DND-41 (cell line): ENCODE measurements around the gene EPS8L2.
A peak's percentile ranks its signal among the peaks of the same experiment; 100 is the strongest.

ENCODE experiments used
- ATAC-seq: fragments of 200-7000 bp; cut with Tn5 transposase; 3 replicates; pipeline ENCODE4 v1.9.1; 2021; ENCODE audit warnings: low read depth; ENCODE audit not compliant: insufficient read depth
- DNase-seq: peaks from one replicate; pipeline ENCODE4 v3.0.0-alpha.2; 2020
- H2AFZ ChIP-seq: 2 replicates; pipeline ENCODE4 v1.6.0; 2012; ENCODE audit warnings: low read depth, low read length
- H3K27ac ChIP-seq: 2 replicates; pipeline ENCODE4 v1.5.1; 2012; ENCODE audit warnings: low read length, inconsistent platforms
- H3K27me3 ChIP-seq: fragments of 200-600 bp; sonication (generic); 2 replicates; pipeline ENCODE4 v1.6.0; 2012; ENCODE audit warnings: low read length, mild to moderate bottlenecking, inconsistent platforms; ENCODE audit not compliant: insufficient read depth, poor library complexity
- H3K36me3 ChIP-seq: 2 replicates; pipeline ENCODE4 v1.5.1; 2012; ENCODE audit warnings: low read length, inconsistent platforms; ENCODE audit not compliant: insufficient read depth
- H3K4me1 ChIP-seq: 2 replicates; pipeline ENCODE4 v1.5.1; 2012; ENCODE audit warnings: mild to moderate bottlenecking, low read length; ENCODE audit not compliant: insufficient read depth
- H3K4me2 ChIP-seq: 2 replicates; pipeline ENCODE4 v1.6.0; 2012; ENCODE audit warnings: mild to moderate bottlenecking, moderate library complexity, low read length, inconsistent platforms; ENCODE audit not compliant: insufficient read depth
- H3K4me3 ChIP-seq, 2 experiments: fragments of 200-600 bp in 1 of 2; shearing (Covaris generic) in 1 of 2; 2 replicates each; pipeline ENCODE4 v1.5.1; 2012 to 2016; ENCODE audit warnings: inconsistent platforms in 2 of 2, low read length in 2 of 2, mild to moderate bottlenecking in 2 of 2, low read depth in 1 of 2, moderate library complexity in 1 of 2
- H3K79me2 ChIP-seq: 2 replicates; pipeline ENCODE4 v1.6.0; 2012; ENCODE audit warnings: low read length, inconsistent platforms; ENCODE audit not compliant: insufficient read depth
- H3K9ac ChIP-seq: 2 replicates; pipeline ENCODE4 v1.6.0; 2012; ENCODE audit warnings: low read depth, mild to moderate bottlenecking, inconsistent platforms, low read length, moderate library complexity
- H3K9me3 ChIP-seq: 2 replicates; pipeline ENCODE4 v1.5.1; 2012; ENCODE audit warnings: low read length, moderate library complexity, mild to moderate bottlenecking, inconsistent platforms; ENCODE audit not compliant: insufficient read depth, severe bottlenecking
- H4K20me1 ChIP-seq: 2 replicates; pipeline ENCODE4 v1.6.0; 2012; ENCODE audit warnings: low read length; ENCODE audit not compliant: insufficient read depth
- EZH2 ChIP-seq: IDR thresholded peaks from 3 replicates; pipeline ENCODE4 v1.6.1; 2012; ENCODE audit warnings: borderline replicate concordance, low read depth, mild to moderate bottlenecking, moderate library complexity, low read length, inconsistent platforms; ENCODE audit not compliant: severe bottlenecking
- TF ChIP-seq, protein P1 (sequence below): IDR thresholded peaks from 2 replicates; pipeline ENCODE4 v1.5.1; 2012; ENCODE audit warnings: borderline replicate concordance, low read length, moderate library complexity, mild to moderate bottlenecking; ENCODE audit not compliant: poor library complexity, severe bottlenecking; ENCODE audit errors: extremely low read depth

The EPS8L2 gene

DNA sequence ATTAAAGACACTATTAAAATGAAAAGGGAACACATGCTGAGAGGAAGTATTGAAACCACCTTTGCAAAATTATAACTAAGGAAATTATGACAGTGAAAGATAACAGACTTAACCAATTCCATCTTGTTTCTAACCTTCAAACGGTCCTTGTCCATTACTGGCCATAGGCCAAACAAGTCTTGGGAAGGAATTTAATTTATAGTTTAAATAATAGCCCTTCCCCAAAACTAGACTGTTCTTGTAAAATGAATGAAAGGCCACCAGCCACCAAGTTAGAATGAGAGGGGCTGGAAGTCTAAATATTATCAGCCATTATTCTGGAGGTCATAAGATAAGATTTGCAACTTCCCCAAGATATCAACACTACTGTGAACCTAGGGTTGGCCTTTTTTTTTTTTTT is 39.4 kb downstream of the EPS8L2 start:
- ATAC-seq: no peak
- Histone ChIP-seq H3K27me3 (no peaks in the 10 kb centered on the region), H3K4me2 (no peak overlapping the region)

GRCh38 chr11:746289-747157 is 40.5 kb downstream of the EPS8L2 start:
- peaks cover 48% of the 10 kb centered on the region for H3K79me2 ChIP-seq
- no peaks in the 10 kb centered on the region for H3K9me3 ChIP-seq
- H2AFZ ChIP-seq: peak overlapping the region; percentile 96
- H3K36me3 ChIP-seq: peaks cover 12% of the 10 kb centered on the region
- peak overlapping the region; percentile 88 for H3K9ac ChIP-seq
- peak overlapping the region; percentile 51 to 83 for H3K4me3 ChIP-seq
- peak; percentile 65 for ATAC-seq
- H3K4me2 ChIP-seq: peak overlapping the region; percentile 94
- peak overlapping the region; percentile 80 for H3K27ac ChIP-seq
- peaks cover 30% of the 10 kb centered on the region for H3K4me1 ChIP-seq
- H4K20me1 ChIP-seq: peaks cover 21% of the 10 kb centered on the region
- peak; percentile 63 for DNase-seq
- TF ChIP-seq, protein P1, sequence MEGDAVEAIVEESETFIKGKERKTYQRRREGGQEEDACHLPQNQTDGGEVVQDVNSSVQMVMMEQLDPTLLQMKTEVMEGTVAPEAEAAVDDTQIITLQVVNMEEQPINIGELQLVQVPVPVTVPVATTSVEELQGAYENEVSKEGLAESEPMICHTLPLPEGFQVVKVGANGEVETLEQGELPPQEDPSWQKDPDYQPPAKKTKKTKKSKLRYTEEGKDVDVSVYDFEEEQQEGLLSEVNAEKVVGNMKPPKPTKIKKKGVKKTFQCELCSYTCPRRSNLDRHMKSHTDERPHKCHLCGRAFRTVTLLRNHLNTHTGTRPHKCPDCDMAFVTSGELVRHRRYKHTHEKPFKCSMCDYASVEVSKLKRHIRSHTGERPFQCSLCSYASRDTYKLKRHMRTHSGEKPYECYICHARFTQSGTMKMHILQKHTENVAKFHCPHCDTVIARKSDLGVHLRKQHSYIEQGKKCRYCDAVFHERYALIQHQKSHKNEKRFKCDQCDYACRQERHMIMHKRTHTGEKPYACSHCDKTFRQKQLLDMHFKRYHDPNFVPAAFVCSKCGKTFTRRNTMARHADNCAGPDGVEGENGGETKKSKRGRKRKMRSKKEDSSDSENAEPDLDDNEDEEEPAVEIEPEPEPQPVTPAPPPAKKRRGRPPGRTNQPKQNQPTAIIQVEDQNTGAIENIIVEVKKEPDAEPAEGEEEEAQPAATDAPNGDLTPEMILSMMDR: no peak
- no peak for TF ChIP-seq EZH2
- H3K27me3 ChIP-seq: no peaks in the 10 kb centered on the region

More for the DNA sequence above, 39.4 kb downstream of the EPS8L2 start:
- H3K4me1 ChIP-seq: peaks cover 30% of the 10 kb centered on the region
- H3K36me3 ChIP-seq: peaks cover 12% of the 10 kb centered on the region
- TF ChIP-seq, protein P1: no peak
- no peak for TF ChIP-seq EZH2
- H2AFZ ChIP-seq: no peak overlapping the region
- peaks cover 38% of the 10 kb centered on the region for H3K79me2 ChIP-seq
- no peak overlapping the region for H3K27ac ChIP-seq
- H4K20me1 ChIP-seq: peaks cover 15% of the 10 kb centered on the region
- no peak overlapping the region for H3K4me3 ChIP-seq
- no peak overlapping the region for H3K9ac ChIP-seq
- no peaks in the 10 kb centered on the region for H3K9me3 ChIP-seq
- DNase-seq: no peak

DNA sequence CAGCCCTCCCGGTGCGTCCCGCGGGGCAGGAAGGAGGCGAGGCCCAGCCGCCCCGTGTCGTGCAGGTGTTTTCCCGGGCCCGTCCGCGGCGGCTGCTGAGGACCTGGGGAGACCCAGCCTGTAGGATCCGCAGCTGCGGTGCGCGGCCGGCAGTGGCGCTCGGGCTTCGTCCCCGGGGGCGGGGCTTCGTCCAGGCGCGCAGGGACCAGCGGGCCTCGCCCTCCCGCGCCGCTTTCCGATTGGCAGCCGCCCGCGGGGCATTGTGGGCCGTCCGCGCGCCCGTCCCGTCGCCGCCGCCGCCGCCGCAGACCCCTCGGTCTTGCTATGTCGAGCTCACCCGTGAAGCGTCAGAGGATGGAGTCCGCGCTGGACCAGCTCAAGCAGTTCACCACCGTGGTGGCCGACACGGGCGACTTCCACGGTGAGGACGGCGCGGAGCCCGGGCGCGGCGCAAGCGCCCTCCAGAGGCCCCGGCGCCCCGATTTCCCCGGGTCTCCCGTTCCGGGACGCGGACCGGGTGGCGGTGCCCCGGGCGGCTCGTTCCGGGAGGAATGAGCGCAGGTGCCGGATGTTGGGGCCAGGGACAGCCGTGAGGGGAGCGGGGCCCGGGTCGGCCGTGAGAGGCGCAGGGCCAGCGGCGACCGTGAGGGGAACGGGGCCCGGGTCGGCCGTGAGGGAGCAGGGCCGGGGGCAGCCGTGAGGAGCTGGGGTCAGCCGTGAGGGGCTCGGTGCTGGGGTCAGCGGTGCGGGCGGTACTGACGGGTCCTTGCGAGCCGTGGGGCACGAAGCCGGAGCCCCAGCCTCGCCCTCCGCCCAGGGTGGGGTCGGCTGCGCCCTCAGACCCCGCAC is 41.4 kb downstream of the EPS8L2 start, which contains the start of gene TALDO1:
TSS of gene TALDO1 (plus strand) at position 307 of the 849 bp plus-strand sequence. CDS start at position 325, 18 bp downstream.
- ATAC-seq (peak; percentile 81), DNase-seq (peak; percentile 80)
- Histone ChIP-seq H2AFZ (peak within 1 kb of the TSS; percentile 96), H3K36me3 (peaks cover 14% of the 10 kb centered on the region), H3K27ac (peak within 1 kb of the TSS; percentile 80), H3K79me2 (peaks cover 57% of the 10 kb centered on the region), H3K9ac (peak within 1 kb of the TSS; percentile 88), H3K4me3 (peak within 1 kb of the TSS; percentile 51 to 83), H3K4me1 (peaks cover 30% of the 10 kb centered on the region), H3K27me3 (no peaks in the 10 kb centered on the region), H3K9me3 (no peaks in the 10 kb centered on the region), H3K4me2 (peak within 1 kb of the TSS; percentile 94), H4K20me1 (peaks cover 23% of the 10 kb centered on the region)
- TF ChIP-seq, protein P1: peak; percentile 28
- TF ChIP-seq EZH2: no peak
